ENCODE data around the gene HOXC6.

The HOXC6 gene

GRCh38 chr12:54002278-54002914, 25.8 kb upstream of the HOXC6 start:
- DNase-seq (ENCODE audit: low spot score), result no peak

DNA sequence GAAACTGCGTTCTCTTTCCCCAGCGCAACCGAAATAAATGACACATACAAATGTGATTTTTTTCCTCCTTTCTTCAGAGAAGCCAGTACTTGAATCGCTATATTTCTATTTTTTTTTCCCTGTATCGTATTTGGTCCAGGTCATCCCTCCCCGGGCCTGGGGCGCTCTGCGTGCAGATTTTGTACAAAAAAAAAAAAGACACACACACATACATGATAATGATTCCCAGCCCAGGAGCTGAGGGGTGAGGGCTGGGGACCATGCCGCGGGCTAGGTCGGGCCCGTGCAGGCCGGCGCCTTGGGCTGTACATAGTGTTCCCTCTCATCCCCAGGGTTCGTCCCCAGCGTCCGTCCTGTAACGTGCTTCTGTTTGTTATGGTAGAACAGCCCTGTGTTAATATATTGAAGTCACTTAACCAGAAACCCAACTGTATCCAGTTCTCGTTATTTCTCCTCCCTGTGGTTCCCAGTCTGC, 25.3 kb upstream of the HOXC6 start:
- DNase-seq (ENCODE audit: low spot score), result no peak

DNA sequence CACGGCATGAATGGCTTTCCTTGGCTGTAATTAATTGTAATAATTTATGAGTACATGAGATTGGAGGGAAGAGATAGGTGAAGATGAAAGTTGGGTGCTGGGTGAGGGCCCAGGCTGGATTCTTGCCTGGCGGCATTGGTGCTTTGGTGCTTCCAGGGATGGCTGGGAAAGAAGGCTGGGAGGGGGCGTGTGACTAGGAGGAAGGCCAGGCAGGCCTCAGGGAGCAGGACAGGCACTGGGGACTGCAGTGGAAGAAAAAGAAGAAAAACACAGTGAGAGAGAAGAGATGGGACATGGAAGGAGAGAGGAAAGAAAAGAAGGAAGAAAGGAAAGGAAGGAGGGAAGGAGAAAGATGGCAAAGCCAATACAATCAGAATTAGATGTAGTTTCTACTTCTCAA, 24.6 kb upstream of the HOXC6 start:
- DNase-seq (ENCODE audit: low spot score), result no peak

GRCh38 chr12:54004063-54004840, 24.0 kb upstream of the HOXC6 start:
- DNase-seq (ENCODE audit: low spot score), result no peak

- no peak for DNase-seq (ENCODE audit: low spot score)
Observed at GRCh38 chr12:54004841-54005530, 23.3 kb upstream of the HOXC6 start.

GRCh38 chr12:54005531-54005852, 22.7 kb upstream of the HOXC6 start:
- no peak for DNase-seq (ENCODE audit: low spot score)

GRCh38 chr12:54005853-54006558, 22.2 kb upstream of the HOXC6 start:
- DNase-seq (ENCODE audit: low spot score), result peak; percentile 84

- no peak for DNase-seq (ENCODE audit: low spot score)
Observed at GRCh38 chr12:54006559-54007220, 21.6 kb upstream of the HOXC6 start.

DNA sequence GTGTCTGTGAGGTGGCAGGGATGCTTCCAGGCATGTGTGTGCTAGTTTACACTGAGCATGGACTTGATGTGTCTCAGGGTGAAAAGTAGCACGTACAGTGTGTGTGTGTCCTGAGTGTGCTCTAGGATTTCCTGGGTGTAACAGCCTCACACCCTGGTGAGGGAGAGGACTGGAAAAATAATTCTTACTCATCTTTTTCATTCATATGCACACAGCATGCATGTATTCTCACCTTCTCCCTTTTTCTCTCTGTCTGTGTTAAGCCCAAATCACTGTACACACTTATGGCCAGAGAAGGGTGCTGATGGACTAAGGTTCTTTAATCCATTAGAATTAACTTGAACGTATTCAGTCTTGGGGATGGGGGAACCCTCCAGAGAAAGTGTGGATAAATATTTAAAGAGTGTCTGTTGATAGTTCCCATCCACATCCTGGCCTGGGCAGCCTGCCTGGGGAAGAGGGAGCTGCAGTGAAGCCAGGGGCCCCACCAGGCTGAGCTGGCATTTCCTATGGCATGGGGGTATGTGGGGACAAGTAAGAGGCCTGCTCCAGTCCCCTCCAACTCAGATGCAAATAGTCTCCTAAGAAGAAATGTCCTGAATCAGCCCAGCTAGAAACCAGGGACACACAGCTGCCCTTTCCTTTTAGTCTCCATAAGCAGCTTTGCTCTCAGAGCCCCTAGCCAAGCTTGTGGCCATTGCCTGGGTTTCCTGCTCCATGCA, 20.5 kb upstream of the HOXC6 start:
- DNase-seq (ENCODE audit: low spot score), result no peak

- no peak for DNase-seq (ENCODE audit: low spot score)
Observed at GRCh38 chr12:54008260-54008552, 20.0 kb upstream of the HOXC6 start.

DNA sequence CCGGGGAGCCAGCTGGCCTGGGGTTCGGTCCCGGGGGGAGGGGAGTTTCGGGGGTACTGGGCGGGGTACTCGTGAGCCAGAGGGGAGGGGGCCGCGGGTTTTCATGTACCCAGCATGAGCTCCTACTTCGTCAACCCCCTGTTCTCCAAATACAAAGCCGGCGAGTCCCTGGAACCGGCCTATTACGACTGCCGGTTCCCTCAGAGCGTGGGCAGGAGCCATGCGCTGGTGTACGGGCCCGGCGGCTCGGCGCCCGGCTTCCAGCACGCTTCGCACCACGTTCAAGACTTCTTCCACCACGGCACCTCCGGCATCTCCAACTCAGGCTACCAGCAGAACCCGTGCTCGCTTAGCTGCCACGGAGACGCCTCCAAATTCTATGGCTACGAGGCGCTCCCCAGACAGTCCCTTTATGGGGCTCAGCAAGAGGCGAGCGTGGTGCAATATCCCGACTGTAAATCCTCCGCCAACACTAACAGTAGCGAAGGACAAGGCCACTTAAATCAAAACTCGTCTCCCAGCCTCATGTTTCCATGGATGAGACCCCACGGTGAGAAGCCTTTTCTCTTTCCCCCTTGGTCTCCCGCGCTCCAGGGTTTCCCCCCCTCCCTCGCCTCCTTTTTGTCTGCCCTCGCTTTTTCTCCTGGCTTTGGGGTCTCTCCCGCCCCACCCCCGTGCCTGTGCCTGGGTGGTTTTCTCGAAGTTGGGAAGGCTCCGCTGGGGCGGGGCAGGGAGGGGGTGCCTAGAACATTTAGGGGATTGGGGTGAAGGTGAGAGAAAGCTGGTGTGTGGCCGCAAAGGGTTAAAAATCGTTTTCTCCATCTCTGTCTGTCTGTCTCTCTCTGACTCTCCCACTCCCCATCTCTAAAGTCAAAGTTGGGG, 18.8 kb upstream of the HOXC6 start:
- DNase-seq (ENCODE audit: low spot score), result no peak

GRCh38 chr12:54010053-54010971, 17.9 kb upstream of the HOXC6 start:
- no peak for DNase-seq (ENCODE audit: low spot score)

- no peak for DNase-seq (ENCODE audit: low spot score)
Observed at GRCh38 chr12:54010972-54011664, 17.1 kb upstream of the HOXC6 start.

GRCh38 chr12:54011665-54012532, 16.3 kb upstream of the HOXC6 start:
- DNase-seq (ENCODE audit: low spot score), result no peak

- DNase-seq (ENCODE audit: low spot score), result no peak
Observed at GRCh38 chr12:54012631-54013409, 15.4 kb upstream of the HOXC6 start.

DNA sequence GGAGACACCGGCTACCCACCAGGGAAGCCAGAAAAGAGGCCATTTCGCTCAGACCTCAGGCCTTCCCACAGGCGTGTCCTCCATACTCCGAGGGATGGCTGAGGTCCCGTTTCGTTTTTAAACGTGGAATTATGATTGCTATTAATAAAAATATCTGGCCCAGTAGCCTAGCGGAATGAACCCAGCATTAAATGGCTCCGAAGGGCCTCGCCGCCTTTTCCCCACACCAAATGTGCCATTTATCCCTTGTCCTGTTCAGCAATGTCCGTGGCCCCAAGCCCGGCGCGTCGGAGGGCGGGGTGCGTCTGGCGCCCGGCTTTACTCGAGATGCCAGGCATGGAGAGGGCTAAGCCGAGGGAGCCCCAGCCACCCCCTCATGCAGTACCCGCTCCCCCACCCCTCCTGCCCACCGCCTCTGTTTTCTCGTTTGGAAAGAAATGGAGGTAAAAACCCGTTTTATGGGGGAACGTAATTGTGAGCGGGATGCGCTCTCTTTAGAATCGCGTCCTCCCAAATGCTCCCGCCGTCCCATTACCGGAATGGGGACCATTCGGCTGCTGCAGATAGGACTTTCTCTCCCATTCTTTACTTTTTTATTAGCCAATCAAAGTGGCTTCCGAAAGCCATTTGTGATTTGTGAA, 13.7 kb upstream of the HOXC6 start:
- no peak for DNase-seq (ENCODE audit: low spot score)
